DND-41 (cell line): ENCODE measurements around the gene DCLK1.

Experiments
- EZH2 ChIP-seq: IDR thresholded peaks from 3 replicates; pipeline ENCODE4 v1.6.1; 2012; ENCODE audit warnings: borderline replicate concordance, low read depth, mild to moderate bottlenecking, moderate library complexity, low read length, inconsistent platforms; ENCODE audit not compliant: severe bottlenecking
- TF ChIP-seq, protein P1 (sequence below): IDR thresholded peaks from 2 replicates; pipeline ENCODE4 v1.5.1; 2012; ENCODE audit warnings: borderline replicate concordance, low read length, moderate library complexity, mild to moderate bottlenecking; ENCODE audit not compliant: poor library complexity, severe bottlenecking; ENCODE audit errors: extremely low read depth

DNA sequence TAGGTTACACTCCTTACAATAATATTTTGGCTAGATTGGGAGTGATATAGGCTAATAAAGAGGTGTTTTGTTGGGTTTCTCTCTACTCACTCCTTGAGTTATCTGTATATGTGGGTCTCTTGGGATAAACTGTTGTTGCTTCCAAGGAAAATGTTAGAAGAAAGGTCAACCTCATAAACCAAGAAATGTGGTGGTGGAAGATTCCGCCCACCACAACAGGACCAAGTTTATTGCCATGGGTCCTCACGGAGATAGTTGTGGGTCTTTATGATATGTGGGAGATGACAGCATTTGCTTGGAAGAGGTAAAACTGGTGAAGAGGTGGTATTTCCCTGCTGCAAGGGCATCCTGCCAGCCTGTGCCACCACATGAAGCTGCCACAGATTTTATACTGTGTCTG is 259.6 kb downstream of the DCLK1 start:
- TF ChIP-seq, protein P1, sequence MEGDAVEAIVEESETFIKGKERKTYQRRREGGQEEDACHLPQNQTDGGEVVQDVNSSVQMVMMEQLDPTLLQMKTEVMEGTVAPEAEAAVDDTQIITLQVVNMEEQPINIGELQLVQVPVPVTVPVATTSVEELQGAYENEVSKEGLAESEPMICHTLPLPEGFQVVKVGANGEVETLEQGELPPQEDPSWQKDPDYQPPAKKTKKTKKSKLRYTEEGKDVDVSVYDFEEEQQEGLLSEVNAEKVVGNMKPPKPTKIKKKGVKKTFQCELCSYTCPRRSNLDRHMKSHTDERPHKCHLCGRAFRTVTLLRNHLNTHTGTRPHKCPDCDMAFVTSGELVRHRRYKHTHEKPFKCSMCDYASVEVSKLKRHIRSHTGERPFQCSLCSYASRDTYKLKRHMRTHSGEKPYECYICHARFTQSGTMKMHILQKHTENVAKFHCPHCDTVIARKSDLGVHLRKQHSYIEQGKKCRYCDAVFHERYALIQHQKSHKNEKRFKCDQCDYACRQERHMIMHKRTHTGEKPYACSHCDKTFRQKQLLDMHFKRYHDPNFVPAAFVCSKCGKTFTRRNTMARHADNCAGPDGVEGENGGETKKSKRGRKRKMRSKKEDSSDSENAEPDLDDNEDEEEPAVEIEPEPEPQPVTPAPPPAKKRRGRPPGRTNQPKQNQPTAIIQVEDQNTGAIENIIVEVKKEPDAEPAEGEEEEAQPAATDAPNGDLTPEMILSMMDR: no peak
- no peak for TF ChIP-seq EZH2
